ENCODE measurements around the gene ETS1. TPM values are rescaled to one million over a fixed set of nuclear protein-coding genes. Genes with fewer than 3 reads are reported as not detected.

Gene ETS1
- total RNA-seq, 6 experiments from 2014 or later = 55.2 to 78.6 (median 73.2) TPM

- Mint-ChIP-seq H3K36me3 (ENCODE audit: low read depth) (peaks cover 32% of the 10 kb centered on the region), H3K27me3 (ENCODE audit: insufficient read depth) (no peaks in the 10 kb centered on the region; the same call in none of the 2 replicates), H3K4me1 (ENCODE audit: low read depth) (peaks cover 72% of the 10 kb centered on the region), H3K27ac (peak overlapping the region; percentile 99), H3K9me3 (no peaks in the 10 kb centered on the region), H3K4me3 (peak overlapping the region; percentile 84)
- TF ChIP-seq CTCF (IDR thresholded peaks at IDR 0.05) = no peak
- no peak for DNase-seq
Observed at GRCh38 chr11:128522943-128523518, 64.3 kb downstream of the ETS1 start.

- H3K4me1 Mint-ChIP-seq (ENCODE audit: low read depth) = peaks cover 74% of the 10 kb centered on the region
- no peaks in the 10 kb centered on the region for H3K9me3 Mint-ChIP-seq
- TF ChIP-seq CTCF (IDR thresholded peaks at IDR 0.05) = no peak
- H3K4me3 Mint-ChIP-seq = peak overlapping the region; percentile 97
- peak overlapping the region; percentile 99 for H3K27ac Mint-ChIP-seq
- DNase-seq = peak; percentile 99
- H3K36me3 Mint-ChIP-seq (ENCODE audit: low read depth) = peaks cover 35% of the 10 kb centered on the region
- H3K27me3 Mint-ChIP-seq (ENCODE audit: insufficient read depth) = no peaks in the 10 kb centered on the region; the same call in none of the 2 replicates
Observed at GRCh38 chr11:128522055-128522942, 65.1 kb downstream of the ETS1 start.

- H3K27me3 Mint-ChIP-seq (ENCODE audit: insufficient read depth) = no peaks in the 10 kb centered on the region; the same call in none of the 2 replicates
- H3K9me3 Mint-ChIP-seq = no peaks in the 10 kb centered on the region
- no peak for DNase-seq
- no peak for TF ChIP-seq CTCF (IDR thresholded peaks at IDR 0.05)
- H3K27ac Mint-ChIP-seq = peak overlapping the region; percentile 96
- peaks cover 40% of the 10 kb centered on the region for H3K36me3 Mint-ChIP-seq (ENCODE audit: low read depth)
- H3K4me1 Mint-ChIP-seq (ENCODE audit: low read depth) = peaks cover 78% of the 10 kb centered on the region
- peak overlapping the region; percentile 97 for H3K4me3 Mint-ChIP-seq
Observed at GRCh38 chr11:128521682-128522054, 65.7 kb downstream of the ETS1 start.

- peak; percentile 52; the same call in 1 of the 2 replicates for TF ChIP-seq CTCF (IDR thresholded peaks at IDR 0.05)
- DNase-seq = no peak
- no peaks in the 10 kb centered on the region; the same call in none of the 2 replicates for H3K27me3 Mint-ChIP-seq (ENCODE audit: insufficient read depth)
Observed at GRCh38 chr11:128520888-128521681, 66.3 kb downstream of the ETS1 start.

GRCh38 chr11:128520206-128520887 lies 67.0 kb downstream of the ETS1 start:
- Mint-ChIP-seq H3K4me3 (peak overlapping the region; percentile 97), H3K36me3 (ENCODE audit: low read depth) (peaks cover 52% of the 10 kb centered on the region), H3K27me3 (ENCODE audit: insufficient read depth) (no peaks in the 10 kb centered on the region; the same call in none of the 2 replicates), H3K9me3 (no peaks in the 10 kb centered on the region), H3K27ac (peak overlapping the region; percentile 96), H3K4me1 (ENCODE audit: low read depth) (peaks cover 78% of the 10 kb centered on the region)
- no peak; the same call in 1 of the 2 replicates for TF ChIP-seq CTCF (IDR thresholded peaks at IDR 0.05)
- no peak for DNase-seq

More at GRCh38 chr11:128520888-128521681, 66.3 kb downstream of the ETS1 start:
- peak overlapping the region; percentile 97 for H3K4me3 Mint-ChIP-seq
- peaks cover 78% of the 10 kb centered on the region for H3K4me1 Mint-ChIP-seq (ENCODE audit: low read depth)
- peaks cover 46% of the 10 kb centered on the region for H3K36me3 Mint-ChIP-seq (ENCODE audit: low read depth)
- no peaks in the 10 kb centered on the region for H3K9me3 Mint-ChIP-seq
- H3K27ac Mint-ChIP-seq = peak overlapping the region; percentile 96
